ENCODE results near the gene MLXIP.

The MLXIP gene

GRCh38 chr12:122195405-122195804 lies 116.8 kb downstream of the MLXIP start:
- Mint-ChIP-seq H3K4me3 (no peak overlapping the region), H3K27me3 (peaks cover 20% of the 10 kb centered on the region), H3K27ac (no peak overlapping the region), H3K9me3 (peaks cover 7% of the 10 kb centered on the region), H3K4me1 (ENCODE audit: low read depth) (peaks cover 12% of the 10 kb centered on the region), H3K36me3 (ENCODE audit: low read depth) (no peaks in the 10 kb centered on the region)
- no peak for DNase-seq

Data from activated T-cell treated with anti-CD3 and anti-CD28 coated beads, Interleukin-2, amount 50 U/mL, for 24 hours (primary cell).